GM12874 (cell line): ENCODE measurements around the gene BPI.

Experiments used
- TF ChIP-seq, protein P1 (sequence below): IDR thresholded peaks from 2 replicates; pipeline ENCODE4 v1.5.1; 2011; ENCODE audit warnings: low read depth, mild to moderate bottlenecking, control low read depth, low read length, moderate library complexity; ENCODE audit not compliant: insufficient read depth

BPI gene

DNA sequence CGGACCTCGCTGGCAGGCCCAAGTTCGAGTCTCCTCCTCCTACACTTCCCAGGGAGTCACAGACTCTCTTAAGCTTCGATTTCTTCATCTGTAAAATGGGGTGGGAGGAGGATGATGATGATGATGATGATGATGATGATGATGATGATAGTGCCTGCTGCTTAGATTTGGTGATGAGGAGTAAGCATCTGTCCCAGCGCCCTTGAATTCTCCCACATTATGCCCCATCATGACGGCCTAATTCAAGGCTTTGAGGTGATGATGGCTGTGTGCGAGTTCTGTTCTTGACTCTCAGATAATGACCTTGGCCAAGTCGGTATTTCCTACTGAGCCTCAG is 42.9 kb upstream of the BPI start:
- TF ChIP-seq, protein P1, sequence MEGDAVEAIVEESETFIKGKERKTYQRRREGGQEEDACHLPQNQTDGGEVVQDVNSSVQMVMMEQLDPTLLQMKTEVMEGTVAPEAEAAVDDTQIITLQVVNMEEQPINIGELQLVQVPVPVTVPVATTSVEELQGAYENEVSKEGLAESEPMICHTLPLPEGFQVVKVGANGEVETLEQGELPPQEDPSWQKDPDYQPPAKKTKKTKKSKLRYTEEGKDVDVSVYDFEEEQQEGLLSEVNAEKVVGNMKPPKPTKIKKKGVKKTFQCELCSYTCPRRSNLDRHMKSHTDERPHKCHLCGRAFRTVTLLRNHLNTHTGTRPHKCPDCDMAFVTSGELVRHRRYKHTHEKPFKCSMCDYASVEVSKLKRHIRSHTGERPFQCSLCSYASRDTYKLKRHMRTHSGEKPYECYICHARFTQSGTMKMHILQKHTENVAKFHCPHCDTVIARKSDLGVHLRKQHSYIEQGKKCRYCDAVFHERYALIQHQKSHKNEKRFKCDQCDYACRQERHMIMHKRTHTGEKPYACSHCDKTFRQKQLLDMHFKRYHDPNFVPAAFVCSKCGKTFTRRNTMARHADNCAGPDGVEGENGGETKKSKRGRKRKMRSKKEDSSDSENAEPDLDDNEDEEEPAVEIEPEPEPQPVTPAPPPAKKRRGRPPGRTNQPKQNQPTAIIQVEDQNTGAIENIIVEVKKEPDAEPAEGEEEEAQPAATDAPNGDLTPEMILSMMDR: no peak

DNA sequence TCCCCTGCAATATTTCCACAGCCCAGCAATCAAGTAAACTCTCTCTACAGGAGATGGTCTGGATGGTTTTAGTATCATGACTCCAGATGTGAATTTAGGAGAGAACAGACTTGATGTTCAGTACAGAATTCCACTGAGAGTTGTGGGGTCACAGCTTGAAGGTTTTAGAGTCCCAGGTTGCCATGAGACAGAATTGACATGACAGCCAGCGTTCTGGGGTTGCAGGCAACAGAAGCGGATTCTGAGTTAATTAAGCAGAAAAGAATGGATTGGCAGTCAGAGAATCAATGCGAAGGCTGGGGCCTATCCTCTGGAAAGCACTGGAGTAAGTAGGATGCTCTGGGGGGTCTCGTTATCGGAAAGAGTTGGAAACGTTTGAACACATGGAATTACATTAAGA is 41.0 kb upstream of the BPI start:
- TF ChIP-seq, protein P1: no peak

DNA sequence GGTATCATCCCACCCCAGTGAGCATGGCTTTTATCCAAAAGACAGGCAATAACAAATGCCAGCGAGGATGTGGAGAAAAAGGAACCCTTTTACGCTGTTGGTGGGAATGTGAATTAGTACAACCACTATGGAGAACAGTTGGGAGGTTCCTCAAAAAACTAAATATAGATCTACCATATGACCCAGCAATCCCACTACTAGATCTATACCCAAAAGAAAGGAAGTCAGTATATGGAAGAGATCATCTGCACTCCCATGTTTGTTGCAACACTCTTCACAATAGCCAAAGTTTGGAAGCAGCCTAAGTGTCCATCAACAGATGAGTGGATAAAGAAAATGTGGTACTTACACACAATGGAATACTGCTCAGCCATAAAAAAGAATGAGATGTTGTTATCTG is 37.5 kb upstream of the BPI start:
- TF ChIP-seq, protein P1: no peak

DNA sequence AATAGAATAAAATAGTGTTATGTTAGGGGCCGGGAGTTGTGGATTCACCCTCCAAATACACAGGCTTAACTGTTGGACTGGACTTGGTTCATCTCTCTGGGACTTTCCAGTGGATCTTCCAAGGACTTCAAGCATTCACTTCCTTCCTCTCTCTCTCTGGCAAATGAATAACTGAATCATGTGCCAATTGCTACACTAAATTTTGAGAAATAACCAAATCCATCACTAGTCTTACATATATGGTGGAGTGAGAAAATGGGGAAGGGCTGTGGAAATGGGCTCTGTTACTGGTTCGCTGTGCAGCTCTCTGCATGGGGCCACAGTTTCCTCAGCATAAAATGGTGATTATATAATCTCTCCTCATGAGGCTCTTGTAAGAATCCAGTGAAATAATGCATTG is 36.7 kb upstream of the BPI start:
- TF ChIP-seq, protein P1: no peak

- TF ChIP-seq, protein P1: no peak
Measured at GRCh38 chr20:38267901-38268514, 35.9 kb upstream of the BPI start.

DNA sequence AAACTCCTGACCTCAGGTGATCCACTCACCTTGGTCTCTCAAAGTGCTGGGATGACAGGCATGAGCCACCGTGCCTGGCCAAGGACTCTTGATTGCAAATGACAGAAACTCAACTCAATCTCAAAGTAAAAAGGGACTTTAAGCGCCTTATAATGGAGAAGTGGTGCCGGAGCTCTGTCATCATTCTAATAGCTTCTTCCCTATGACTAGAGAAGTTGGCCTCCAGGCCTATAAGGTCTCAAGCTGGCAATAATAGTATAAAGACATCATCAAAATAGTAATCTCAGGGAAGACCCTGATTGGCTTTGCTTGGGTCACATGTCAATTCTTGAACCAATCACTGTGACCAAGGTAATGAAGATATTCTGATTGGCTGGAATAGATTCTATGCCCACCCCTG is 34.9 kb upstream of the BPI start:
- TF ChIP-seq, protein P1: no peak

GRCh38 chr20:38269715-38270114 is 34.2 kb upstream of the BPI start:
- TF ChIP-seq, protein P1: no peak
